HepG2 (cell line): ENCODE measurements around the gene AGRP. TPM values are rescaled to one million over a fixed set of nuclear protein-coding genes. Genes with fewer than 3 reads are reported as not detected.

Experiments
- ARNTL ChIP-seq: sonication (generic); formaldehyde crosslinking; IDR thresholded peaks from 2 replicates; pipeline ENCODE4 v1.4.0; 2020; ENCODE audit warnings: mild to moderate bottlenecking, missing genetic modification reagents
- CAMTA2 ChIP-seq: sonication (generic); formaldehyde crosslinking; IDR thresholded peaks from 2 replicates; pipeline ENCODE4 v1.4.0; 2020; ENCODE audit warnings: mild to moderate bottlenecking, missing genetic modification reagents, borderline replicate concordance
- ELF4 ChIP-seq: sonication (generic); formaldehyde crosslinking; IDR thresholded peaks from 2 replicates; pipeline ENCODE4 v1.5.0; 2020; ENCODE audit warnings: missing genetic modification reagents, mild to moderate bottlenecking, moderate library complexity, borderline replicate concordance
- HDAC6 ChIP-seq: fragments of 200-600 bp; sonication (generic); IDR thresholded peaks from 2 replicates; pipeline ENCODE4 v1.7.0; 2017; ENCODE audit warnings: mild to moderate bottlenecking, antibody characterized with exemption, low read length, low read depth
- HNRNPUL1 ChIP-seq: fragments of 200-400 bp; formaldehyde crosslinking; IDR thresholded peaks from 2 replicates; pipeline ENCODE4 v1.6.1; 2017; ENCODE audit warnings: low read depth, mild to moderate bottlenecking, low read length, moderate library complexity
- KAT7 ChIP-seq: IDR thresholded peaks from 2 replicates; pipeline ENCODE4 v1.6.1; 2018; ENCODE audit warnings: borderline replicate concordance, missing compliant biosample characterization
- KLF9 ChIP-seq: IDR thresholded peaks from 2 replicates; pipeline ENCODE4 v1.6.1; 2016; ENCODE audit warnings: low read depth
- LRRFIP1 ChIP-seq: sonication (generic); formaldehyde crosslinking; conservative IDR thresholded peaks from 2 replicates; pipeline ENCODE4 v1.4.0; 2020; ENCODE audit warnings: missing genetic modification reagents
- PHF21A ChIP-seq: sonication (generic); formaldehyde crosslinking; IDR thresholded peaks from 2 replicates; pipeline ENCODE4 v1.5.0; 2020; ENCODE audit warnings: mild to moderate bottlenecking, missing genetic modification reagents
- TFDP2 ChIP-seq: sonication (generic); formaldehyde crosslinking; IDR thresholded peaks from 2 replicates; pipeline ENCODE4 v1.4.0; 2020; ENCODE audit warnings: missing genetic modification reagents
- TMF1 ChIP-seq: sonication (generic); formaldehyde crosslinking; IDR thresholded peaks from 2 replicates; pipeline ENCODE4 v1.8.1; 2022; ENCODE audit warnings: low read depth, missing genetic modification reagents
- ZFP37 ChIP-seq: sonication (generic); formaldehyde crosslinking; IDR thresholded peaks from 2 replicates; pipeline ENCODE4 v1.4.0; 2020; ENCODE audit warnings: missing genetic modification reagents, borderline replicate concordance
- ZGPAT ChIP-seq: IDR thresholded peaks from 2 replicates; pipeline ENCODE4 v1.6.1; 2016; ENCODE audit warnings: mild to moderate bottlenecking
- ZKSCAN1 ChIP-seq: fragments of 150-350 bp; IDR thresholded peaks from 2 replicates; pipeline ENCODE4 v1.6.1; 2014; ENCODE audit warnings: low read length
- ZMYM3 ChIP-seq: sonication (generic); formaldehyde crosslinking; IDR thresholded peaks from 2 replicates; pipeline ENCODE4 v1.5.1; 2020; ENCODE audit warnings: mild to moderate bottlenecking, missing genetic modification reagents
- ZNF30 ChIP-seq: sonication (generic); formaldehyde crosslinking; IDR thresholded peaks from 2 replicates; pipeline ENCODE4 v1.5.0; 2020; ENCODE audit warnings: mild to moderate bottlenecking, missing genetic modification reagents
- ZNF557 ChIP-seq: sonication (generic); formaldehyde crosslinking; IDR thresholded peaks from 2 replicates; pipeline ENCODE4 v1.4.0; 2020; ENCODE audit warnings: missing genetic modification reagents
- ZNF574 ChIP-seq: sonication (generic); formaldehyde crosslinking; IDR thresholded peaks from 2 replicates; pipeline ENCODE4 v1.4.0; 2020; ENCODE audit warnings: missing genetic modification reagents
- ZNF639 ChIP-seq: conservative IDR thresholded peaks from 2 replicates; pipeline ENCODE4 v1.6.1; 2018; ENCODE audit warnings: missing genetic modification reagents
- ZNF670 ChIP-seq: sonication (generic); formaldehyde crosslinking; IDR thresholded peaks from 2 replicates; pipeline ENCODE4 v1.8.0; 2022; ENCODE audit warnings: mild to moderate bottlenecking, missing genetic modification reagents, borderline replicate concordance
- polyA plus RNA-seq, 8 experiments: library from polyadenylated mRNA; depleted of rRNA in 3 of 8; stranded (reverse) in 7 of 8; unstranded in 1 of 8; fragments of >200 nt; fragmentation: Illumina TruSeq in 4 of 8; extraction: Trizol in 4 of 8; gene quantifications; 2 replicates each; pipeline versions ENCODE4 v1.2.1 to v1.2.3, GENCODE V29; 2011 to 2016; ENCODE audit warnings: low read depth in 4 of 8, missing spikeins in 1 of 8, mixed read lengths in 1 of 8; ENCODE audit not compliant: insufficient read depth in 1 of 8
- total RNA-seq, 5 experiments: library from RNA; depleted of rRNA; stranded (reverse); fragments of >200 nt; fragmentation: Illumina TruSeq; extraction: Trizol; gene quantifications; 2 replicates each; pipeline ENCODE4 v1.2.3, GENCODE V29; 2016; ENCODE audit warnings: low read depth in 1 of 5

AGRP gene
- total and polyA plus RNA-seq, 2 of the 13 experiments (the other 11 are each of a cell fraction or from before 2014, with no cell fraction given) = not detected

- TF ChIP-seq LRRFIP1 (CRISPR knock-in tag) = 0 out of 2 replicates have a peak, but pooled peaks have one; percentile 36
- peak; percentile 3; the same call in 1 of the 2 replicates for TF ChIP-seq ZKSCAN1
- no peak for TF ChIP-seq KLF9
- TF ChIP-seq ZNF30 (CRISPR knock-in tag) = 0 out of 2 replicates have a peak, but pooled peaks have one; percentile 35
- TF ChIP-seq ELF4 (CRISPR knock-in tag) = no peak
- TF ChIP-seq ZMYM3 (CRISPR knock-in tag) = 0 out of 2 replicates have a peak, but pooled peaks have one; percentile 9
- no peak for TF ChIP-seq ZFP37 (CRISPR knock-in tag)
- TF ChIP-seq PHF21A (CRISPR knock-in tag) = peak; percentile 54
- no peak; the same call in 1 of the 2 replicates for TF ChIP-seq ZGPAT
- TF ChIP-seq TFDP2 (CRISPR knock-in tag) = no peak
- TF ChIP-seq HDAC6 = no peak
- TF ChIP-seq ARNTL = 0 out of 2 replicates have a peak, but pooled peaks have one; percentile 14
- 0 out of 2 replicates have a peak, but pooled peaks have one; percentile 17 for TF ChIP-seq CAMTA2 (CRISPR knock-in tag)
- TF ChIP-seq ZNF670 (CRISPR knock-in tag) = no peak
- 0 out of 2 replicates have a peak, but pooled peaks have one; percentile 19 for TF ChIP-seq ZNF557
- no peak for TF ChIP-seq HNRNPUL1
- no peak for TF ChIP-seq TMF1
- no peak for TF ChIP-seq ZNF639 (CRISPR knock-in tag)
- peak; percentile 20; the same call in 1 of the 2 replicates for TF ChIP-seq KAT7
- TF ChIP-seq ZNF574 = no peak
Measured at GRCh38 chr16:67481561-67482232, 1.6 kb downstream of the AGRP start (continued).
